Cardiac fibroblast (primary cell): Measurements from ENCODE around the gene SHISA9.

Source experiments
- DNase-seq, 2 donors: peaks; one replicate each; pipeline versions ENCODE4 v3.0.0 to v3.0.0-alpha.2; 2010; ENCODE audit warnings: low read depth in 2 of 2
- H3K4me3 ChIP-seq, 2 donors: replicated peaks in 1 of 2; 1 replicate in 1 of 2; 2 replicates in 1 of 2; pipeline ENCODE4 v1.5.1; 2011; ENCODE audit warnings: low read depth in 2 of 2, low read length in 2 of 2, mild to moderate bottlenecking in 2 of 2, moderate library complexity in 1 of 2
- CTCF ChIP-seq: IDR thresholded peaks from one replicate; pipeline ENCODE4 v1.5.1; 2011; ENCODE audit warnings: low read depth, mild to moderate bottlenecking, low read length, inconsistent platforms

The SHISA9 gene

GRCh38 chr16:12942861-12943260, 41.5 kb downstream of the SHISA9 start:
- DNase-seq = no peak
- no peak for TF ChIP-seq CTCF
- no peak overlapping the region for H3K4me3 ChIP-seq

- no peak for DNase-seq
- TF ChIP-seq CTCF = no peak
- no peak overlapping the region for H3K4me3 ChIP-seq
Measured at GRCh38 chr16:12944300-12944699, 42.9 kb downstream of the SHISA9 start.

- no peak overlapping the region for H3K4me3 ChIP-seq
- TF ChIP-seq CTCF = no peak
- DNase-seq = no peak
Measured at GRCh38 chr16:12951392-12951791, 50.0 kb downstream of the SHISA9 start.

- DNase-seq = no peak
- H3K4me3 ChIP-seq = no peak overlapping the region
- TF ChIP-seq CTCF = no peak
Measured at GRCh38 chr16:12951976-12952375, 50.6 kb downstream of the SHISA9 start.

GRCh38 chr16:12958366-12958765, 57.0 kb downstream of the SHISA9 start:
- no peak overlapping the region for H3K4me3 ChIP-seq
- DNase-seq = no peak
- no peak for TF ChIP-seq CTCF

- TF ChIP-seq CTCF = no peak
- no peak for DNase-seq
- H3K4me3 ChIP-seq = no peak overlapping the region
Measured at GRCh38 chr16:12959072-12959471, 57.7 kb downstream of the SHISA9 start.

GRCh38 chr16:12961626-12962025, 60.2 kb downstream of the SHISA9 start:
- H3K4me3 ChIP-seq = no peak overlapping the region
- no peak for TF ChIP-seq CTCF
- DNase-seq = no peak
